ENCODE data around the gene THADA.

The THADA gene

DNA sequence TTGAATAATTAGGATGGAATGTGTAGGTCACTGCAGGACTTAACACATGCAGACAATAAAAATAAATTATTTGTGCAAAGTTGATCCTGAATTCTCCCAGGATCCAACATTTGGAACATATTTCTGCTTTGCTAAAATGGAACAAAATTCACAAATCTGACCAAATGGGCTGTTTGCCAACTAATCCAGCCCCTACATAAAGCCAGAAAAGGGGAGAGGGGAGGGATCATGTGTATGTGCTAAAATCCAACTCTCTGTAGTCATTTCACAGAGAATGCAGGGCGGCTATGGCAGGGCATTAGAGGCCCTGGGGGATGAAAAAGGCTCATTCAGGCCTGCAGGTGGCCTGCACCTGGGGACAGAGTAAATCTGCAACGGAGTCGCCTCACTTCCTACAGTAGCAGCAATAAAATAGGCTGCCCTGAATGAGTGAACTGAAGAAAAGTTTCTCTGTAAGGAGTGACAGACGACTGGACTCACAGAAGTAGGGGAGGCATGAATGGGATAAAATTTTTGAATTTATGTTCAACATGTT, 365.4 kb downstream of the THADA start:
- ChIA-PET CTCF (interaction anchor here (0.5 to 4.8 kb wide), 23 partner anchors 8 to 1938 kb away, joined by 3 to 106 read pairs (median 7); no protein-coding TSS in a partner anchor), POLR2A (interaction anchor here (0.5 to 0.6 kb wide), 2 partner anchors 363 to 602 kb away, joined by 3 read pairs; no protein-coding TSS in a partner anchor)
- no peaks in the 10 kb centered on the region for H3K9me3 ChIP-seq (ENCODE audit: control insufficient read depth, insufficient read depth, low read depth, low read length)
- H3K36me3 ChIP-seq (ENCODE audit: control insufficient read depth in 2 of 2, insufficient read depth in 1 of 2, low read length in 2 of 2) = peaks cover 0 to 23% of the 10 kb centered on the region in 2 experiments; a peak in 2 of 3 replicates
- TF ChIP-seq, protein P1, sequence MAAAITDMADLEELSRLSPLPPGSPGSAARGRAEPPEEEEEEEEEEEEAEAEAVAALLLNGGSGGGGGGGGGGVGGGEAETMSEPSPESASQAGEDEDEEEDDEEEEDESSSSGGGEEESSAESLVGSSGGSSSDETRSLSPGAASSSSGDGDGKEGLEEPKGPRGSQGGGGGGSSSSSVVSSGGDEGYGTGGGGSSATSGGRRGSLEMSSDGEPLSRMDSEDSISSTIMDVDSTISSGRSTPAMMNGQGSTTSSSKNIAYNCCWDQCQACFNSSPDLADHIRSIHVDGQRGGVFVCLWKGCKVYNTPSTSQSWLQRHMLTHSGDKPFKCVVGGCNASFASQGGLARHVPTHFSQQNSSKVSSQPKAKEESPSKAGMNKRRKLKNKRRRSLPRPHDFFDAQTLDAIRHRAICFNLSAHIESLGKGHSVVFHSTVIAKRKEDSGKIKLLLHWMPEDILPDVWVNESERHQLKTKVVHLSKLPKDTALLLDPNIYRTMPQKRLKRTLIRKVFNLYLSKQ (tag by site-specific recombination; IDR thresholded peaks at IDR 0.05; ENCODE audit: borderline replicate concordance) = no peak
- no peak for TF ChIP-seq ZNF175 (tag by site-specific recombination; IDR thresholded peaks at IDR 0.05)
- TF ChIP-seq, protein P2, sequence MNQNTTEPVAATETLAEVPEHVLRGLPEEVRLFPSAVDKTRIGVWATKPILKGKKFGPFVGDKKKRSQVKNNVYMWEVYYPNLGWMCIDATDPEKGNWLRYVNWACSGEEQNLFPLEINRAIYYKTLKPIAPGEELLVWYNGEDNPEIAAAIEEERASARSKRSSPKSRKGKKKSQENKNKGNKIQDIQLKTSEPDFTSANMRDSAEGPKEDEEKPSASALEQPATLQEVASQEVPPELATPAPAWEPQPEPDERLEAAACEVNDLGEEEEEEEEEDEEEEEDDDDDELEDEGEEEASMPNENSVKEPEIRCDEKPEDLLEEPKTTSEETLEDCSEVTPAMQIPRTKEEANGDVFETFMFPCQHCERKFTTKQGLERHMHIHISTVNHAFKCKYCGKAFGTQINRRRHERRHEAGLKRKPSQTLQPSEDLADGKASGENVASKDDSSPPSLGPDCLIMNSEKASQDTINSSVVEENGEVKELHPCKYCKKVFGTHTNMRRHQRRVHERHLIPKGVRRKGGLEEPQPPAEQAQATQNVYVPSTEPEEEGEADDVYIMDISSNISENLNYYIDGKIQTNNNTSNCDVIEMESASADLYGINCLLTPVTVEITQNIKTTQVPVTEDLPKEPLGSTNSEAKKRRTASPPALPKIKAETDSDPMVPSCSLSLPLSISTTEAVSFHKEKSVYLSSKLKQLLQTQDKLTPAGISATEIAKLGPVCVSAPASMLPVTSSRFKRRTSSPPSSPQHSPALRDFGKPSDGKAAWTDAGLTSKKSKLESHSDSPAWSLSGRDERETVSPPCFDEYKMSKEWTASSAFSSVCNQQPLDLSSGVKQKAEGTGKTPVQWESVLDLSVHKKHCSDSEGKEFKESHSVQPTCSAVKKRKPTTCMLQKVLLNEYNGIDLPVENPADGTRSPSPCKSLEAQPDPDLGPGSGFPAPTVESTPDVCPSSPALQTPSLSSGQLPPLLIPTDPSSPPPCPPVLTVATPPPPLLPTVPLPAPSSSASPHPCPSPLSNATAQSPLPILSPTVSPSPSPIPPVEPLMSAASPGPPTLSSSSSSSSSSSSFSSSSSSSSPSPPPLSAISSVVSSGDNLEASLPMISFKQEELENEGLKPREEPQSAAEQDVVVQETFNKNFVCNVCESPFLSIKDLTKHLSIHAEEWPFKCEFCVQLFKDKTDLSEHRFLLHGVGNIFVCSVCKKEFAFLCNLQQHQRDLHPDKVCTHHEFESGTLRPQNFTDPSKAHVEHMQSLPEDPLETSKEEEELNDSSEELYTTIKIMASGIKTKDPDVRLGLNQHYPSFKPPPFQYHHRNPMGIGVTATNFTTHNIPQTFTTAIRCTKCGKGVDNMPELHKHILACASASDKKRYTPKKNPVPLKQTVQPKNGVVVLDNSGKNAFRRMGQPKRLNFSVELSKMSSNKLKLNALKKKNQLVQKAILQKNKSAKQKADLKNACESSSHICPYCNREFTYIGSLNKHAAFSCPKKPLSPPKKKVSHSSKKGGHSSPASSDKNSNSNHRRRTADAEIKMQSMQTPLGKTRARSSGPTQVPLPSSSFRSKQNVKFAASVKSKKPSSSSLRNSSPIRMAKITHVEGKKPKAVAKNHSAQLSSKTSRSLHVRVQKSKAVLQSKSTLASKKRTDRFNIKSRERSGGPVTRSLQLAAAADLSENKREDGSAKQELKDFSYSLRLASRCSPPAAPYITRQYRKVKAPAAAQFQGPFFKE (tag by site-specific recombination; IDR thresholded peaks at IDR 0.05; ENCODE audit: borderline replicate concordance) = no peak
- TF ChIP-seq, protein P3, sequence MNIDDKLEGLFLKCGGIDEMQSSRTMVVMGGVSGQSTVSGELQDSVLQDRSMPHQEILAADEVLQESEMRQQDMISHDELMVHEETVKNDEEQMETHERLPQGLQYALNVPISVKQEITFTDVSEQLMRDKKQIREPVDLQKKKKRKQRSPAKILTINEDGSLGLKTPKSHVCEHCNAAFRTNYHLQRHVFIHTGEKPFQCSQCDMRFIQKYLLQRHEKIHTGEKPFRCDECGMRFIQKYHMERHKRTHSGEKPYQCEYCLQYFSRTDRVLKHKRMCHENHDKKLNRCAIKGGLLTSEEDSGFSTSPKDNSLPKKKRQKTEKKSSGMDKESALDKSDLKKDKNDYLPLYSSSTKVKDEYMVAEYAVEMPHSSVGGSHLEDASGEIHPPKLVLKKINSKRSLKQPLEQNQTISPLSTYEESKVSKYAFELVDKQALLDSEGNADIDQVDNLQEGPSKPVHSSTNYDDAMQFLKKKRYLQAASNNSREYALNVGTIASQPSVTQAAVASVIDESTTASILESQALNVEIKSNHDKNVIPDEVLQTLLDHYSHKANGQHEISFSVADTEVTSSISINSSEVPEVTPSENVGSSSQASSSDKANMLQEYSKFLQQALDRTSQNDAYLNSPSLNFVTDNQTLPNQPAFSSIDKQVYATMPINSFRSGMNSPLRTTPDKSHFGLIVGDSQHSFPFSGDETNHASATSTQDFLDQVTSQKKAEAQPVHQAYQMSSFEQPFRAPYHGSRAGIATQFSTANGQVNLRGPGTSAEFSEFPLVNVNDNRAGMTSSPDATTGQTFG (tag by site-specific recombination; IDR thresholded peaks at IDR 0.05; ENCODE audit: borderline replicate concordance) = no peak
- no peak for TF ChIP-seq ZNF610 (tag by site-specific recombination; IDR thresholded peaks at IDR 0.05; ENCODE audit: borderline replicate concordance)
- TF ChIP-seq GLIS2 (tag by site-specific recombination; IDR thresholded peaks at IDR 0.05) = no peak
- TF ChIP-seq, protein P4, sequence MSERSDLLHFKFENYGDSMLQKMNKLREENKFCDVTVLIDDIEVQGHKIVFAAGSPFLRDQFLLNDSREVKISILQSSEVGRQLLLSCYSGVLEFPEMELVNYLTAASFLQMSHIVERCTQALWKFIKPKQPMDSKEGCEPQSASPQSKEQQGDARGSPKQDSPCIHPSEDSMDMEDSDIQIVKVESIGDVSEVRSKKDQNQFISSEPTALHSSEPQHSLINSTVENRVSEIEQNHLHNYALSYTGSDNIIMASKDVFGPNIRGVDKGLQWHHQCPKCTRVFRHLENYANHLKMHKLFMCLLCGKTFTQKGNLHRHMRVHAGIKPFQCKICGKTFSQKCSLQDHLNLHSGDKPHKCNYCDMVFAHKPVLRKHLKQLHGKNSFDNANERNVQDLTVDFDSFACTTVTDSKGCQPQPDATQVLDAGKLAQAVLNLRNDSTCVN (tag by site-specific recombination; optimal IDR thresholded peaks at IDR 0.05) = no peak
- TF ChIP-seq ZEB2 (tag by site-specific recombination; IDR thresholded peaks at IDR 0.05) = no peak
- TF ChIP-seq, protein P5, sequence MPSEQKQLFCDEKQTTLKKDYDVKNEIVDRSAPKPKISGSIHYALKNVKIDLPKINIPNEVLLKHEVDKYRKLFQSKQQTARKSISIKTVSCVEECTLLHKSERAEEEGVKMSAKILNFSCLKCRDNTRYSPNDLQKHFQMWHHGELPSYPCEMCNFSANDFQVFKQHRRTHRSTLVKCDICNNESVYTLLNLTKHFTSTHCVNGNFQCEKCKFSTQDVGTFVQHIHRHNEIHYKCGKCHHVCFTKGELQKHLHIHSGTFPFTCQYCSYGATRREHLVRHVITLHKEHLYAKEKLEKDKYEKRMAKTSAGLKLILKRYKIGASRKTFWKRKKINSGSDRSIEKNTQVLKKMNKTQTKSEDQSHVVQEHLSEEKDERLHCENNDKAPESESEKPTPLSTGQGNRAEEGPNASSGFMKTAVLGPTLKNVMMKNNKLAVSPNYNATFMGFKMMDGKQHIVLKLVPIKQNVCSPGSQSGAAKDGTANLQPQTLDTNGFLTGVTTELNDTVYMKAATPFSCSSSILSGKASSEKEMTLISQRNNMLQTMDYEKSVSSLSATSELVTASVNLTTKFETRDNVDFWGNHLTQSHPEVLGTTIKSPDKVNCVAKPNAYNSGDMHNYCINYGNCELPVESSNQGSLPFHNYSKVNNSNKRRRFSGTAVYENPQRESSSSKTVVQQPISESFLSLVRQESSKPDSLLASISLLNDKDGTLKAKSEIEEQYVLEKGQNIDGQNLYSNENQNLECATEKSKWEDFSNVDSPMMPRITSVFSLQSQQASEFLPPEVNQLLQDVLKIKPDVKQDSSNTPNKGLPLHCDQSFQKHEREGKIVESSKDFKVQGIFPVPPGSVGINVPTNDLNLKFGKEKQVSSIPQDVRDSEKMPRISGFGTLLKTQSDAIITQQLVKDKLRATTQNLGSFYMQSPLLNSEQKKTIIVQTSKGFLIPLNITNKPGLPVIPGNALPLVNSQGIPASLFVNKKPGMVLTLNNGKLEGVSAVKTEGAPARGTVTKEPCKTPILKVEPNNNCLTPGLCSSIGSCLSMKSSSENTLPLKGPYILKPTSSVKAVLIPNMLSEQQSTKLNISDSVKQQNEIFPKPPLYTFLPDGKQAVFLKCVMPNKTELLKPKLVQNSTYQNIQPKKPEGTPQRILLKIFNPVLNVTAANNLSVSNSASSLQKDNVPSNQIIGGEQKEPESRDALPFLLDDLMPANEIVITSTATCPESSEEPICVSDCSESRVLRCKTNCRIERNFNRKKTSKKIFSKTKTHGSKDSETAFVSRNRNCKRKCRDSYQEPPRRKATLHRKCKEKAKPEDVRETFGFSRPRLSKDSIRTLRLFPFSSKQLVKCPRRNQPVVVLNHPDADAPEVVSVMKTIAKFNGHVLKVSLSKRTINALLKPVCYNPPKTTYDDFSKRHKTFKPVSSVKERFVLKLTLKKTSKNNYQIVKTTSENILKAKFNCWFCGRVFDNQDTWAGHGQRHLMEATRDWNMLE (tag by site-specific recombination; conservative IDR thresholded peaks at IDR 0.05; ENCODE audit: low read depth) = no peak
- no peak for TF ChIP-seq ZSCAN23 (tag by site-specific recombination; IDR thresholded peaks at IDR 0.05)
- TF ChIP-seq, protein P6, sequence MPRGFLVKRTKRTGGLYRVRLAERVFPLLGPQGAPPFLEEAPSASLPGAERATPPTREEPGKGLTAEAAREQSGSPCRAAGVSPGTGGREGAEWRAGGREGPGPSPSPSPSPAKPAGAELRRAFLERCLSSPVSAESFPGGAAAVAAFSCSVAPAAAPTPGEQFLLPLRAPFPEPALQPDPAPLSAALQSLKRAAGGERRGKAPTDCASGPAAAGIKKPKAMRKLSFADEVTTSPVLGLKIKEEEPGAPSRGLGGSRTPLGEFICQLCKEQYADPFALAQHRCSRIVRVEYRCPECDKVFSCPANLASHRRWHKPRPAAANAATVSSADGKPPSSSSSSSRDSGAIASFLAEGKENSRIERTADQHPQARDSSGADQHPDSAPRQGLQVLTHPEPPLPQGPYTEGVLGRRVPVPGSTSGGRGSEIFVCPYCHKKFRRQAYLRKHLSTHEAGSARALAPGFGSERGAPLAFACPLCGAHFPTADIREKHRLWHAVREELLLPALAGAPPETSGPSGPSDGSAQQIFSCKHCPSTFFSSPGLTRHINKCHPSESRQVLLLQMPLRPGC (tag by site-specific recombination; IDR thresholded peaks at IDR 0.05) = no peak
- no peak for TF ChIP-seq ZNF677 (tag by site-specific recombination; IDR thresholded peaks at IDR 0.05)
- TF ChIP-seq ZNF16 (tag by site-specific recombination; IDR thresholded peaks at IDR 0.05; ENCODE audit: low read depth) = no peak
- H3K4me3 ChIP-seq (ENCODE audit: low read depth, low read length) = no peak overlapping the region
- H3K27ac ChIP-seq (ENCODE audit: extremely low read depth, low read depth, low read length) = no peak overlapping the region
- no peaks in the 10 kb centered on the region; the same call in 1 of the 2 replicates for H3K4me1 ChIP-seq (ENCODE audit: control insufficient read depth, insufficient read depth, low read length)

All from HEK293 (cell line).